GM21423 (cell line): ENCODE results near the gene DENND6A.
"Not testable (repeated sequence)": the region's sequence is repeated elsewhere in the genome, so short reads cannot be mapped to it uniquely, and the experiment has no call there.

ENCODE experiments used
- ATAC-seq: cut with Tn5 transposase; IDR thresholded peaks from one replicate; pipeline ENCODE4 v1.9.1; 2021; ENCODE audit warnings: mild to moderate bottlenecking, moderate library complexity; ENCODE audit not compliant: unreplicated experiment

Gene DENND6A, protein sequence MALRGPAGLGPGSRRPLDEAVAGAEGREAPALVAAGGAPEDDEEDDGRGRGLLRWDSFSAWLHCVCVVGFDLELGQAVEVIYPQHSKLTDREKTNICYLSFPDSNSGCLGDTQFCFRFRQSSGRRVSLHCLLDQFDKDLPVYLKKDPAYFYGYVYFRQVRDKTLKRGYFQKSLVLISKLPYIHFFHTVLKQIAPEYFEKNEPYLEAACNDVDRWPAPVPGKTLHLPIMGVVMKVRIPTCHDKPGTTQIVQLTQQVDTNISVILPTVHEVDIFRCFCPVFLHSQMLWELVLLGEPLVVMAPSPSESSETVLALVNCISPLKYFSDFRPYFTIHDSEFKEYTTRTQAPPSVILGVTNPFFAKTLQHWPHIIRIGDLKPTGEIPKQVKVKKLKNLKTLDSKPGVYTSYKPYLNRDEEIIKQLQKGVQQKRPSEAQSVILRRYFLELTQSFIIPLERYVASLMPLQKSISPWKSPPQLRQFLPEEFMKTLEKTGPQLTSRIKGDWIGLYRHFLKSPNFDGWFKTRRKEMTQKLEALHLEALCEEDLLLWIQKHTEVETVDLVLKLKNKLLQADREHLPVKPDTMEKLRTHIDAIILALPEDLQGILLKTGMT

DNA sequence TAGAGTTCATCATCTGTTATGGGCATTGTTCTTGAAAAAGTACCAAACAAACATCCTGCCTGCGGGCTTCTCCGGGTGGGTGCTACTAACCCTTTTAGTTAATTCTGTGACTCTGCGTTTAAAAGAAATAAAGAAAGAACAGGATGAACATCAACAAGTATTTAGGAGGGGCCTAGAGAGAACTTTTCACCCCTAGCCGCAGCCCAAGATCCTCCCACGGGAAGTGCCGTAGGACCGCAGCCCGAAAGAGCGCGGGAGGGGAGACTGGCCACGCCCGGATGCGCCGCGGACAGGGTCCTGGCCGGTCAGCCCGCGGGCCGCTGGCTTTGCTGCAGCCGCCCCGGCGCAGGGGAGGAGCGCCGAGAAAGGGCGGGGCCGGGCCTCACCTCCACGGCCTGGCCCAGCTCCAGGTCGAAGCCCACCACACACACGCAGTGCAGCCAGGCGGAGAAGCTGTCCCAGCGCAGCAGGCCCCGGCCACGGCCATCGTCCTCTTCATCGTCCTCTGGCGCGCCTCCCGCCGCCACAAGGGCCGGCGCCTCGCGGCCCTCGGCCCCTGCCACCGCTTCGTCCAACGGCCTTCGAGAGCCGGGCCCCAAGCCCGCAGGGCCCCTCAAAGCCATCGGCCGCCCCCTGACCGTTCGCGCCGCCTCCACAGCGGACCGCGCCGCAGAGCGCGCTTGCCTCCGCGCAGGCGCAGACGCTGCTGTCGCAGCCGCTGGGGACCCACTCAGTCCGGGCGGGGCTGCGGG is at the start of gene DENND6A:
Gene DENND6A, minus strand, starts transcription at position 682 of the 752 bp plus-strand sequence. Its CDS starts 59 bp downstream, at position 623.
- ATAC-seq: peak; percentile 80

DNA sequence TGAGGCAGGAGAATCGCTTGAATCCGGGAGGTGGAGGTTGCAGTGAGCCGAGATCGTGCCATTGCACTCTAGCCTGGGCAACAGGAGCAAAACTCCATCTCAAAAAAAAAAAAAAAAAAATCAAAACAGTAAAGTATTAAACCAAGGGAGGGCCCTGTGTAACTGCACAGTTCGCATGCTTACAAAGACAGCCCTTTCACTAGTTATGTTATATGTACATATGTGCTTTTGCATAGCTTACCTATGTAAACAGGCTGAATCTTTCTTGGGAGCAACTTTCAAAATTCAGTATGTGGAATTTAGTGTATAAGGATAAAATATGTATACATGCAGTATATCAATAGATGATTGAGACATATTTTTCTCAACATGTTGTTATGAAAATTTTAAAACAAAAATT is 47.1 kb upstream of the DENND6A start:
- ATAC-seq: no peak

DNA sequence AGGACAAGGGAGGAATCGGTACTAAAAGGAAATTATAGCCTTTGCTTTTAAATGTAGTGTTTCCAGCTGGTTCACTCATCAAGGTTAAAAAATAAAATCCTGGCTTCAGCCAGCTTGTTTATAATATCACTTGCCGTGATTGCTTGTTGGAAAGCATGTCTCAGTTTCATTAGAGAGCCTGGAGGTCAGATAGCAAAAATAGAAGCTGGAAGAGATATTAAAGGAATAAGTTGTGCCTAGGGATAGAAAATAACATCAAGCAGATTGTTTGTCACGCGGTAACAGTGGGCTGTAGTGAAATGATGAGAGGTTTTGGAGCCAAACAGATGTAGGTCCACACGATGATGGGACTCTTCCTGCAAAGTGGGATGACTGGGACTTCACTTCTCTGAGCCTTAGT is 45.5 kb upstream of the DENND6A start:
- ATAC-seq: no peak

DNA sequence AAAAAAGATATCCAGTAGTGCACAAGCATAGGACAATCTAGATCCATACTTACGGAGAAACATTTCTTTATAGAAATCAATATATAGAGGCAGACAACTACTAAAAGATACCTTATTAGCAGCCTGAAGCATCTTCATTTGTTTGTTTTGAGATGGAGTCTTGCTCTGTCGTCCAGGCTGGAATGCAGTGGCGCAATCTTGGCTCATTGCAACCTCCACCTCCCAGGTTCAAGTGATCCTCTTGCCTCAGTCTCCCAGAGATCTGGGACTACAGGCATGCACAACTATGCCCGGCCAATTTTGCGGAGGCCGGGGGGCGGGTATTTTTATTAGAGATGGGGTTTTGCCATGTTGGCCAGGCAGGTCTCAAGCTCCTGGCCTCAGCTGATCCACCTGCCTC is 45.0 kb upstream of the DENND6A start:
- no peak for ATAC-seq

DNA sequence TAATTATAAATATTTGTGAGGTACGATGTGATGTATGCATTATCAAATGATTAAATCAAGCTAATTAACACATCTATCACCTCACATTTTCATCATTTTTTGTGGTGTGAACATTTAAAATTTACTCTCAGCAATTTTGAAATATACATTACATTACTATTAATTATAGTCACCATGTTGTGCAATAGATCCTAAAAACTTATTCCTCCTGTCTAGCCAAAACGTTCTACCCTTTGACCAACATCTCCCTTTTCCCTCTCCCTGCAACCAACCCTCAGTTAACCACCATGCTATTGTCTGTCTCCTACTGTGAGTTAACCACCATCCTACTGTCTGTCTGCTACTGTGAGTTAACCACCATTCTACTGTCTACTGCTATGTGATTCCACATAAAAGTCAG is 42.5 kb upstream of the DENND6A start:
- no peak for ATAC-seq

DNA sequence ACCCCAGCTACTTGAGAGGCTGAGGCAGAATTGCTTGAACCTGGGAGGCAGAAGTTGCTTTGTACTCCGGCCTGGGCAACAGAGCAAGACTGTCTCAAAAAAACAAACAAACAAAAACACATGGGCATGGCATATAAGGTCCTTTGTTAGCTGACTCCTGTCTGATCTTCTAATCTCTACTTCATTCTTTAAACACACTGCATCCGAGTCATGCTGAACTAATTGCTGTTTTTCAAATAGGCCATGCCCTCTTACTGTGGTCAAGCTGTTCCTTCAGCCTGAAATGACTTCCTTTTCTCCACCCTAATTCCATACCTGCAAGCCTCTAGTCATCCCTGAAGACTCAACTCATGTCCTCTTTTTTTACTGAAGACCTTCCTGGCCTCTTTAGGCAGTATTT is 40.9 kb upstream of the DENND6A start:
- no peak for ATAC-seq

DNA sequence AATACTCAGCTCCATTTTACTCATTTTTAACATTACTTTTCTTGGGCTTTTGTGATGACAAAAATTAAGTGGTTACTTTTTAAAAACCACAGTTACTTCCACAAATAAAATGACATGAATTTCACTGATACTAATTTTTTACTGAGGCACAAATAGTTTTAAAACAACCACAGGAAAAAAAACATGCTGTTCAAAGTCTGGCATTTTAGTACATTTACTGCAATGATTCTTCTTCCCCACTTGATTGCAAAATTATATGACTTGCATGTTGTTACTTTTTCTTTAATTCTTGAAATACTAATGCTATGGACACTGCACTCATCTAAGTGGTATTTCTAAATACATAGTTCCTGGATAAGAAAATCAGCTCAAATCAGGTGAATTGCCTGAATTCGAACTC is 38.4 kb upstream of the DENND6A start:
- no peak for ATAC-seq

DNA sequence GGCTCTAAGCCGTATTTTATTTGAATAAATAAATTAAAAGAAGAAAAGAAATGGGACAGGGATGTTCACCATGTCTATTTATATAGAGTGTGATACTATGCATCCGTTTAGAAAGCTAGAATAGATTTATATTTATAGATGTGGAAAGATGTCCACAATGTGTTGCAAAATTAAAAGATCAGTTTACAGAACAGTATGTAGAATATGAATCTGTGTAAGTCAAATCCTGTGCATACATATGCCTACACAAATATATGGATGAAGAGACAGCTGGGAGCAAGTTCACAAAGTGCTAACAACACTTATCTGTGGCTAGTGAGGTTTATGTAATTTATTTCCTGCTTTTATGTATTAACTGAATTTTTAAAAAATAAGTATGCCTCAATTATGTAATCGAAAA is 37.8 kb upstream of the DENND6A start:
- no peak for ATAC-seq

DNA sequence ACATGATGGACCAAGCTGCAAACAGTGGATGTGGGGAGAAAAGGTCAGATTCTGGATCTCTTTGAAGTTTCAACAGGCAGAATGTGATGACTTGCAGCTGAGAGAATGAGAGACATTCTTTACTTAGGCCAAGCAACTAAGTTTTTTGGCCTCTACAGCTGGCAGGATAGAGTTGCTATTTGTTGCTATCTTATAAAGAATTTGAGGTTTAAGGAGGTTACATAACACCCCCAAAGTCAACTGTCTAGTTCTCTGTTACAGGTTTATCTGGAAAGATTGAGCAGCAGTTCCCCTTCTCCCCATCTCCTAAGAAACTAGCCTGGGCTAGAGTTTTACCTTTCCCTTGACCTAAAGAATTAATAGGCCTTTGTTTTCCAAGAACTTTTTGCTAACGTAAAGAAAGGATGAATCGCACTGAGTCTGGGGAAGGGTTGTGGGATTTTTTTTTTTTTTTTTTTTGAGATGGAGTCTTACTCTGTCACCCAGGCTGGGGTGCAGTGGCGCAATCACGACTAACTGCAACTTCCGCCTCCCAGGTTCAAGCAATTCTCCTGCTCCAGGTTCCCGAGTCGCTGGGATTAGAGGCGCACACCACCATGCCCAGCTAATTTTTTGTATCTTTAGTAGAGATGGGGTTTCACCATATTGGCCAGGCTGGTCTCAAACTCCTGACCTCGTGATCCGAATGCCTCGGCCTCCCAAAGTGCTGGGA is 36.6 kb upstream of the DENND6A start:
- ATAC-seq: no peak

DNA sequence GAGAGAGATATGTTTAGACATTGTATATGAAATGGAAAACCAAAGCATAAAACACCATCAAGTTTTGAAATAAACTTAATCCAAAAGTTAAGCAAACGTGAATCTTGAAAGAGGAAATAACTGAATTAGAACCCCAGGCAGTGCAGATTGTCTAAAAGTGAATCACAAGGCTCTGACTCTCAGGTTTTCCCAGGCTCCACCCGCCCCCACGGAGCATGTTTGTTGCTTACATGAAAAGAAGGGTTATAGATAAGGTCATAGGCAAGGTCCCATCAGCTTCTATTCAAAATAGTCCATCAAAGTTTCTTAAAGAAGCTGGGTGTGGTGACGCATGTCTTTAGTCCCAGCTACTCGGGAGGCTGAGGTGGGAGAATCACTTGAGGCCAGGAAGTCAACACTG is 34.2 kb upstream of the DENND6A start:
- ATAC-seq: no peak

DNA sequence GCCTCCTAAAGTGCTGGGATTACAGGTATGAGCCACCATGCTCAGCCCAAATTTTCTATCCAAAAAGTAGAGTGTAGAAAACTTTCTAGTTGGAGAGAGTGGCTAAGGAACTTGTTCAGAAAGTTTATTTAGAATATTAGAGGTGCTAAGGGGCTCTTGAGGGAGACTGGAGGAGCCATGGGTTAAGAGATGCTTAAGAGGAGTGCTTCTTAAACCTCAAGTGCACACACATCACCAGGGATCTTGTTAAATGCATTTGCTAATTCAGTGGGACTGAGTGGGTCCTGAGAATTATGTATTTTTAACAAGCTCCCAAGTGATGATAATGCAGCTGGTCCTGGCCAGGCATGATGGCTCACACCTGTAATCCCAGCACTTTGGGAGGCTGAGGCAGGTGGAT is 33.5 kb upstream of the DENND6A start:
- no peak for ATAC-seq

DNA sequence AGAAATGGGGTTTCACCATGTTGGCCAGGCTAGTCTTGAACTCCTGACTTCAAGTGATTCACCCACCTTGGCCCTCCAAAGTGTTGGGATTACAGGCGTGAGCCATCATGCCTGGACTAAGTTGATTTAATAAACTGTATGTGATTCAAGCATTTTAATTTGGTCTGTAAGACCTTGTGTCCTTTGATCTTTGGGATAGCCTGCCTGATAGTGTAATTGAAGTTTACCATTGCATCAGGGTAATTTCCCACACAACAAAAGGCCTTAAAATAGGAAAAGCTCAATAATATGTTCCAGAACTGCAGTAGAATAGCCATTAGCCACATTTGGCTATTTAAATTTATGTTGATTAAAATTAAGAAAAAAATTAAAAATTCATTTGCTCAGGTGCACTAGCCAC is 25.2 kb upstream of the DENND6A start:
- ATAC-seq: no peak

DNA sequence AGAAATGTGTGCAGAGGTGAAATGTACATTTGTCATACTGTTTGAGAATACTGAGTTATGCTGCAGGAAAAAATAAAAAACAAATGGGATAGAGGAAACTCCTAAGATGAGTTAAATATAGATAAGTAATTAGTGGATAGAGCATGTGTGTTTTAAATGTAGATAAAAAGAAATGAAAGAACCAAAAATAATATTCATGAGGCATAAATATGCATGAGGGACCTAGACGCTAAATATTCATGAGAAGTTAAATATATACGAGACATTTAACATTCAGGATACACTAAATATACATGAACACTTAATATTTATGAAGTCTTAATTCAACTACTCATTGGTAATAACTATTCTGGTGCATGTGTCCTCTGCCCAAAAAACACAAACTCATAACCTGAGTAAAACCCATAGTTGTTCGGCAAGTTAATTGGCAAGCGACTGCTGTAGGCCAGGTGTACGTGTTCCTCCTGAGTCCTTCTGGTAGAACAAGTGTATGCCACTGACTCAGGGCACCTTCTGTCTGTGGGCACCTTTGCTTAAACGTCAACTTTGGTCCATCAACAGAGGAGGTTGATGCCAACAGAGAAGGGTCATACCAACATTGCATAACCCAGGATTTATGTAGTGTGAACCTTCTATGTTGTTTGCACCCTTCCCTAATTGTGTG is 24.5 kb upstream of the DENND6A start:
- no peak for ATAC-seq

DNA sequence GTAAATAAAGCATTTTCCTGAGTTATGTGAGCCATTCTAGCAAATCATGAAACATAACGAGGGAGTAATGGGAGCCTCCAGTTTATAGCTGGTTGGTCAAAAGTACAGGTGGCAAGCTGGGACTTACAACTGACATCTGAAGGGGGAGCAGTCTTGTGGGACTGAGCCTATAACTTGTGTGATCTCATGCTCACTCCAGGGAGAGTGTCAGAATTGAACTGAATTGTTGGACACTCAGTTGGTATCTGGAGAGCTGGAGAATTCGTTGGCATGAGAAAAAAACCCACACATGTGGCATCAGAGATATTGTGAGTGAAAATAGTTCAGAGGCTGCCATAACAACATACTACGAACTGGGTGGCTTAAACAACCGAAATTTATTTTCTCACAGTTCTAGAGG is 22.8 kb upstream of the DENND6A start:
- ATAC-seq: no peak

DNA sequence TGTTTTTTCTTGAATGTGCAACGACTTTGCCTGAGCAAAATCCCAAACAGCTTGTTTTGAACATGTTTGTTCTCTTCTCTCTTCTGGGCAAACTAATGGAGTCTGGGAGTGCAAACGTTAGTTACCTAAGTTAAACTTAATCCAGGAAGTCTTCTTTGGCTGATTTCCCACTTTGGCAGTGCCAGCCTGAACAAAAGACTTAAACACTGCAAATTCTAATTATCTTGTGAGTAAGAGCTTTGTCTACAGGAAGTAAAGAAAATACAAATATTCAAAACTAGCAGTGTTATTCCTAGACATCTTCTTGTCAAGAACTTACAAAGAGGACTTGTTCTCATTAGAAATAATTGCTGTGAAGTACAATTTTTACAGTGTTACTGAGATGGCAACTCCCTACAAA is 16.7 kb upstream of the DENND6A start:
- ATAC-seq: no peak

DNA sequence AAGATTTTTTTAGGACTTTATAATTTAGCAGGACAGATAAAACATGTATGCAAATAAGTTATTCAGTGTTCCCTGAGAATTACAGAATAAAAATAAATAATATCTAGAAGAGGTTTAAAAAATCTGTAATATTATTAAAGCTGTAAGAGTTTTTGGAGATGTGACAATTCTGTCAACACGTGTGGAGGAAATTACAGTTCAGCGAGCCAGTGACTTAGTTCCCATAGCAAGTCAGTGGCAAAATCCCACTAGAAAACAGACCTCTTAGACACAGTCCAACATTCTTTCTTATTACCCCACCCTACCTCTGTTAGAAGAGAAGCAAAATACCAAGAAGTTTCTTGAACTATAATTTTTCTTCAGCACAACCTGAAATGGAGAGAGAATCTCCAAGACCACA is 16.2 kb upstream of the DENND6A start:
- ATAC-seq: no peak

DNA sequence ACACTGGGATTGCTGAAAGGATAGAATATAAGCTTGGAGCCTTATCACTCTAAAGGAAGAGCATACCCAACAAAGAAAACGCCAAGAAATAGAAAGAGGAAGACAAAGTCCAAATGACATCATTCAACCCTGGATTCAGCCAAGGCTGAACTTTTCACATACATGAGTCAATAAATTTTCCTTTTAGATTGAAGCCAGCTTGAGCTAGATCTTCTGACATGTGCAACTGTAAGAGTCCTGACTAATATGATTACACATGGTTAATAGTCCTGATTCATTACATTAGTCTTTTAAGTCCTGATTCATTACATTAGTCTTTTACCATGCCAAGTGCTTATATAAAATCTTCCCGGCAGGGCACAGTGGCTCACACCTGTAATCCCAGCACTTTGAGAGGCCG is 13.6 kb upstream of the DENND6A start:
- no peak for ATAC-seq

DNA sequence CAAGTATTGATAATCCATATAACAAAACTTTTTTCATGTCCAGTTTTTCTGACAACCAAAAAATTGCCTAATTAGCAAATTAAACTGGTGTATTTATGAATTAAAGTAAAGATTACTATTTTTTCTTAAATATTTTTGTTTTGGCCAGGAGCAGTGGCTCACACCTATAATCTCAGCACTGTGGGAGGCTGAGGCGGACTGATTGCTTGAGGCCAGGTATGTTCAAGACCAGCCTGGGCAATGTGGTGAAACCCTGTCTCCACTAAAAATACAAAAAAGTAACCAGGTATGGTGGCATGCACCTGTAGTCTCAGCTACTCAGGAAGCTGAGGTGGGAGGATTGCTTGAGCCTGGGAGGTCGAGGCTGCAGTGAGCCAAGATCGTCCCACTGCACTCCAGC is 12.5 kb upstream of the DENND6A start:
- ATAC-seq: not testable (repeated sequence)

DNA sequence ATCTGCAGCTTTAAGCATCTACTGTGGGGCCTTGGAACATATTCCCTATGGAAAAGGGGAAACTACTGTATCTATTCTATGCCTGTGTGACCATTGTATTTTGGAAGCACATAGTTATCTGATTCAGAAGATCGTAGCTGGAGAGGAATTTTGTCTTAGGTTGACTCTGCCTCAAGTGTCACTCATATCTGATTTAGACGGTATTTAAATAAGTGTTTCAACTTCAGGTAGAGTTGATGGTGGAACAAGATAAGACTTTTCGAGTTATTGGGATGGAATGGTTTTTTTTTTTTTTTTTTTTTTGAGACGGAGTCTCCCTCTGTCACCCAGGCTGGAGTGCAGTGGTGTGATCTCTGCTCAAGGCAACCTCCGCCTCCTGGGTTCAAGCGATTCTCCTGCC is 8.9 kb upstream of the DENND6A start:
- no peak for ATAC-seq

DNA sequence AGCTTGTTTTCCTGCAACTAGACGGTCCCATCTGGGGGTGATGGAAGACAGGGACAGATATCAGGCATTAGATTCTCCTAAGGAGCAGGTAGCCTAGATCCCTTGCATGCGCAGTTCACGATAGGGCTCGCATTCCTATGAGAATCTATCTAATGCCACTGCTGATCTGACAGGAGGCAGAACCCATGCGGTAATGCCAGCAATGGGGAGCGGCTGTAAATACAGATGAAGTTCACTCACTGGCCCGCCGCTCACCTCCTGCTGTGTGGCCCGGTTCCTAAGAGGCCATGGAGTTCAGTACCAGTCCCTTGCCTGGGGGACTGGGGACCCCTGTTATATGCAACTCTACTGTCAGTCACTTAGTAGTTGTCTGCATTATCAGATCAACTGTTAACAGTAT is 7.9 kb upstream of the DENND6A start:
- no peak for ATAC-seq

DNA sequence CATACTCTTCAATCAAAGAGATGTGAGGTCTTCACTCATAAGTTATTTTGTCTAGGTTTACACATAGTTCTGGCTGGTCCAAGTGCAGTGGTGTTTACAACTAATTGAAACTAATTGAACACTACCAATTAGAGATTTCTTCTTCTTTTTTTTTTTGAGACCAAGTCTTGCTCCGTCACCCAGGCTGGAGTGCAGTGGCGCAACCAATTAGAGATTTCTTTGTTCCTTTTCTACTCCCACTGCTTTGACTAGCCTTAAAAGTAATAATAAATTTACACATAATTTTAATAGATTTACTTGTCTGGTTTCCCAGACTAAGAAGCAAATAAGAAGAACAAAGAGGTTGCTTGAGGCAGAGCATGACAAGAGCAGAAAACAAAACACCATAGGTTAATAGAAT is 6.7 kb upstream of the DENND6A start:
- no peak for ATAC-seq
